ENCODE data around the gene ULK4.
"Not testable (repeated sequence)": the region's sequence is repeated elsewhere in the genome, so short reads cannot be mapped to it uniquely, and the experiment has no call there.

DNA sequence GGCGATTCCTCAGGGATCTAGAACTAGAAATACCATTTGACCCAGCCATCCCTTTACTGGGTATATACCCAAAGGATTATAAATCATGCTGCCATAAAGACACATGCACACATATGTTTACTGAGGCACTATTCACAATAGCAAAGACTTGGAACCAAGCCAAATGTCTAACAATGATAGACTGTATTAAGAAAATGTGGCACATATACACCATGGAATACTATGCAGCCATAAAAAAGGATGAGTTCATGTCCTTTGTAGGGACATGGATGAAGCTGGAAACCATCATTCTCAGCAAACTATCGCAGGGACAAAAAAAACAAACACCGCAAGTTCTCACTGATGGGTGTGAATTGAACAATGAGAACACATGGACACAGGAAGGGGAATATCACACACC lies 515.6 kb downstream of the ULK4 start:
- TF ChIP-seq, protein P1, sequence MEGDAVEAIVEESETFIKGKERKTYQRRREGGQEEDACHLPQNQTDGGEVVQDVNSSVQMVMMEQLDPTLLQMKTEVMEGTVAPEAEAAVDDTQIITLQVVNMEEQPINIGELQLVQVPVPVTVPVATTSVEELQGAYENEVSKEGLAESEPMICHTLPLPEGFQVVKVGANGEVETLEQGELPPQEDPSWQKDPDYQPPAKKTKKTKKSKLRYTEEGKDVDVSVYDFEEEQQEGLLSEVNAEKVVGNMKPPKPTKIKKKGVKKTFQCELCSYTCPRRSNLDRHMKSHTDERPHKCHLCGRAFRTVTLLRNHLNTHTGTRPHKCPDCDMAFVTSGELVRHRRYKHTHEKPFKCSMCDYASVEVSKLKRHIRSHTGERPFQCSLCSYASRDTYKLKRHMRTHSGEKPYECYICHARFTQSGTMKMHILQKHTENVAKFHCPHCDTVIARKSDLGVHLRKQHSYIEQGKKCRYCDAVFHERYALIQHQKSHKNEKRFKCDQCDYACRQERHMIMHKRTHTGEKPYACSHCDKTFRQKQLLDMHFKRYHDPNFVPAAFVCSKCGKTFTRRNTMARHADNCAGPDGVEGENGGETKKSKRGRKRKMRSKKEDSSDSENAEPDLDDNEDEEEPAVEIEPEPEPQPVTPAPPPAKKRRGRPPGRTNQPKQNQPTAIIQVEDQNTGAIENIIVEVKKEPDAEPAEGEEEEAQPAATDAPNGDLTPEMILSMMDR (IDR thresholded peaks at IDR 0.05; ENCODE audit: insufficient read depth, low read length, poor library complexity, severe bottlenecking), result not testable (repeated sequence)
- not testable (repeated sequence) for TF ChIP-seq EZH2phosphoT487 (conservative IDR thresholded peaks at IDR 0.05; ENCODE audit: low read length)

Measured in SU-DHL-6 (cell line).